ENCODE data around the gene RARG.
"Not testable (repeated sequence)": the region's sequence is repeated elsewhere in the genome, so short reads cannot be mapped to it uniquely, and the experiment has no call there.

RARG gene

DNA sequence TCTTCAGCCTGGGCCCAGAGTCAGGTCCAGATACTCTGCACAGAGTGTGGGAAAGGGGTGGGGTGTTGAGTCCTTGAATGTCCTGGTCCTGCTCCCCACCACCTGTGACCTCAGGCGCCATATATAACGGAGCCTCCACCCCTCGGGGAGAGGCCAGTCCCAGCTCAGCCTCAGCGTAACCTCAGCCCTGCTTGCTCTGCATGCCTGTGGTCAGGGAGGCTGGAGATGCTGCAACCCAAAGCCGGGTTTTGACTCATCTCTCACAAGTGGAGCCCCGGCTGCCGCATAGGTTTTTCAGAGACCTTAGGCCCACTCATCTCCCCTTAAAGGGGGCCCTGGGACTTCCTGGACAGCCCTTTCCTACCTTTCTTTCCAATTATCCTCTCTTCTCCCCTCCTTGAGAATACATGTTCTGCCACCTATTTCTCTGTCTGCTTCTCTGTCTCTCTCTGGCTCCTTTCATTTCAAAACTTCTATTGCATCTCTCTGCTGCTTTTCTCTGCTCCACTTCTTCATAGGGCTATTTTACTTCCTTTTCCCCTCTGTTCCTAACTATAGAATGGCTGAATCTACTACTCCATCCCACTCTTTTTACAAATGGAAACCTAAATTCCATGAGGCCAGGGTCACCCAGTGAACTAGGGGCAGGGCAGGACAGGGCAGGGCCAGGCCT, 26.1 kb downstream of the RARG start:
- no peak for FAIRE-seq

DNA sequence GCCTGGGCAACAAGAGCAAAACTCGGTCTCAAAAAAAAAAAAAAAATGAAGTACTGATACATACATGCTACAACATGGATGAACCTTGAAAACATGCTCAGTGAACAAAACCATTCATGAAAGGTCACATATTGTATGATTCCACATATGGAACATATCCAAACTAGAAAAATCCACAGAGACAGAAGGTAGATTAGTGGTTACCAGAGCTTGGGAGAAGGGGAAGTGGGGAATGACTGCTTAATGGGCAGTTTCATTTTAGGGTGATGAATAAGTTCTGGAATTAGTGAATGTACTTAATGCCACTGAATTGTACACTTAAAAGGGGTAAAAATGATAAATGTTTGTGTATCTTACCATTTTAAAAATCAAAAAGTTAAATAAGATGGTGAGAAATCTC, 27.7 kb downstream of the RARG start:
- FAIRE-seq: no peak

DNA sequence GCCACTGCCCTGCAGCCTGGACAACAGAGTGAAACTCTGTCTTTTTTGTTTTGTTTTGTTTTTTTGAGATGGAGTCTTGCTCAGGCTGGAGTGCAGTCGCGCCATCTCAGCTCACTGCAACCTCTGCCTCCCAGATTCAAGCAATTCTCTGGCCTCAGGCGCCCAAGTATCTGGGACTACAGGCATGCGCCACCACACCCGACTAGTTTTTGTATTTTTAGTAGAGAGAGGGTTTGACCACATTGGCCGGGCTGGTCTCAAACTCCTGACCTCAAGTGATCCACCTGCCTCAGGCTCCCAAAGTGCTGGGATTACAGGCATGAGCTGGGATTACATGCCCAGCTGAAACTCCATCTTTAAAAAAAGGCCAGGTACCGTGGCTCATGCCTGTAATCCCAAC, 29.7 kb downstream of the RARG start:
- not testable (repeated sequence) for FAIRE-seq

DNA sequence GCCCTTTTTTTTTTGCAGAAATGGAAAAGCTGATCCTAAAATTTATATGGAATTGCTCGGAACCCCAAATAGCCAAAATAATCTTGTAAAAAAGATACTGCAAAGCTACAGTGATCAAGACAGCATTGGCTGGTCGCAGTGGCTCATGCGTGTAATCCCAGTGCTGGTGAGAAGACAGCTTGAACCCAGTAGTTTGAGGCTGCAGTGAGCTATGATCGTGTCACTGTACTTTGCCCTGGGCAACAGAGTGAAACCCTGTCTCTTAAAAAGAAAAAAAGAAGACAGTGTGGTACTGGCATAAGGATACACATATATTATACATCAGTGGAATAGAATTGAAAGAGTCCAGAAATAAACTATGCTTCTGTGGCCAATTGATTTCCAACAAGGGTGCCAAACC, 30.4 kb downstream of the RARG start:
- no peak for FAIRE-seq

DNA sequence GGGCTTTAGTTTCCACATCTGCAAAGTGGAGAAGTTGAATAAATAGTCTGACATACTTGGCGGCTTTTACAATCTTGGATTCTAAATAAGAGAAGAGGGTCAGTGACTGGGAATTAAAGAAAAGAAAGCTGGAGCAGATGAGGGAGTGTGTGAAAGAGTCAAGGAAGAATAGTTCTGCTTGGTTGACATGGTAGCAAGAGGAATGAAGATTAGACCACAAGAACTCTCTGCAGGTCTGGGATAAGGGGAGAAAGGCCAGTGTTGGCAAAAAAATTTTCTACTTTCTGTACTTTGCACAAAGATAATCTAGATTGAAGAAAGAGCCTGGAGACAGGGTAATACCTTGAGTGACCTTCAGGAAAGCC, 30.9 kb downstream of the RARG start:
- FAIRE-seq: no peak

DNA sequence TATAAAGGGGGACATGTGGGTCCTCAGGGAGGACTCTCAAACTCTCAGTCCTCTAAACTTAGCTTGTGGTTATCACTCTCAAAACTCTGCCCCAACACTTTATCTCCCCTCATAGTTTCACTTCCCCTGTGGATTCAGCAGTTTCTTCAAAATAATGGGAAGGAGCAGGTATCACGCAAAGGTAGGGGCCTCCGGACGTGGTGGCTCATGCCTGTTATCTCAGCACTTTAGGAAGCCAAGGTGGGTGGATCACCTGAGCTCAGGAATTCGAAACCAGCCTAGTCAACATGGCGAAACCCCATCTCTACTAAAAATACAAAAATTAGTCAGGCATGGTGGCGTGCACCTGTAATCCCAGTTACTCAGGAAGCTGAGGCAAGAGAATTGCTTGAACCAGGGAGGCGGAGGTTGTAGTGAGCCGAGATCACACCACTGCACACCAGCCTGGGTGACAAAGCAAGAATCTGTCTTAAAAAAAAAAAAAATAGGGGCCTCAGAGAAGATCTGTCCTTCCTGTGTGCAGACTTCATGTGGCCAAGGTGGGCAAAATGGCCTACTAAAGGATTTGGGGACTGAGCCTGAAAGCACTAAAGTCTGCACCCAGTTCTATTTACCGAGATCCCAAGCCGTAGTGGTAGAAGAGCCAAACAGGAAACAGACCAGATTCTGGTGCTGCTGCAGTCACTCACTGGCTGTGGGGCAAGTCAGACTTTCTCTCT, 31.4 kb downstream of the RARG start:
- no peak for FAIRE-seq

DNA sequence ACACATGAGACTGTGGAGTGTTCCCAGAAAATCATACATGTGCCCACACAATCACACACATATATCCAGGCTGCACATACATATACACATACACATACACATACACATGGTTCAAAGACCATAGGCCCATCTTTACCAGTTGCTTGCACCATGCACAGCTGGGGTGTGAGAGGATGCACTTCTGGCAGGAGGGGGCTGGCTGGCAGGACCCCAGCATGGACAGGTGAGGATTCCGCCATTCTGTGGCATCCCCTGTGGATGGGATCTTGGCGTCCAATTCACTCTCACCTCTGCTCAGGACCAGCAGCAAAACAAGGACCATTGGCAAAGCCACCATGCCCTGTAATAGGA, 31.9 kb downstream of the RARG start:
- FAIRE-seq: no peak

DNA sequence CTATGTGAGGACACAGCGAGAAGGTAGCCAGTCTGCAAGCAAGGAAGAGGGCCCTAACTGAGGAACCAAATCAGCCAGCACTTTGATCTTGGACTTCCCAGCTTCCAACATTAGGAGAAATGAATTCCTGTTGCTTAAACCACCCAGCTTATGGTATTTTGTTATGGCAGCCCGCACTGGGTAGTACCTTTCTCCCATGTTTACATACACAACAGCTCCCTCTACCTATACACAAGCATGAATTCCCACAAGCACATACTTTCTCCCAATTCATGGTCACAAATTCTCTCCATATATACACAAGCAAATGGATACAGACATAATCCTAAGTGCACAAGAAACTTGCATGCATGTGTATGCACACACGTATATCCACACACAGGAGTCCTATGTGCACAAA, 32.3 kb downstream of the RARG start:
- FAIRE-seq: no peak

DNA sequence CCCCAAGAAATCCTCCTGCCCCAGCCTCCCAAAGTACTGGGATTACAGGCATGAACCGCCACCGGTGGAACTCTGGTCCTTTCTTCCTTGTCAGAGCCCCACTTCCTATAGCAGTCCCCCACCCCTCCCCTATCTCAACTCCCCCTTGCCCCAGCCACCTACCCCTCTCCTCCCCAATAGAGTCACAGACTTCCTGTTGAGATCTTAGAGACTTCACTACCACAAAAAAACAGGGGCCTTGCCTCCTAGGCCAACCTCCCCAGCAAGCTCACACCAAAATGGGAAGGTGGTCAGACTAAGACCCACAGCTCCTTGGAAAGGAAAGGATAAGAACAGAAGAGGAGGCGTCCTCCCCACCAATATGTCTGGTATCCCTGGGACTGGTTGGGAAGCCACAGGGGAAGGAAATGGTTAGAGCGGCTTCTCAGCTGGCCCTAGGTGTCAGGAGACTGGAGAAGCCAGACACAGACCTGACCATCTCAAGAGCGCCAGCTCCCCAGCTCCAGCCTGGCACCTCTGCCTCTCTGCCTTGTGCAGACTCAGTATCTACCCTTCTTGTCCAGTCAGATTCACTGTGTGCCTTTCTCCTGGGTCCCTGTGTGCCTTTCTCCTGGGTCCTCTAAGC, 33.4 kb downstream of the RARG start:
- no peak for FAIRE-seq

DNA sequence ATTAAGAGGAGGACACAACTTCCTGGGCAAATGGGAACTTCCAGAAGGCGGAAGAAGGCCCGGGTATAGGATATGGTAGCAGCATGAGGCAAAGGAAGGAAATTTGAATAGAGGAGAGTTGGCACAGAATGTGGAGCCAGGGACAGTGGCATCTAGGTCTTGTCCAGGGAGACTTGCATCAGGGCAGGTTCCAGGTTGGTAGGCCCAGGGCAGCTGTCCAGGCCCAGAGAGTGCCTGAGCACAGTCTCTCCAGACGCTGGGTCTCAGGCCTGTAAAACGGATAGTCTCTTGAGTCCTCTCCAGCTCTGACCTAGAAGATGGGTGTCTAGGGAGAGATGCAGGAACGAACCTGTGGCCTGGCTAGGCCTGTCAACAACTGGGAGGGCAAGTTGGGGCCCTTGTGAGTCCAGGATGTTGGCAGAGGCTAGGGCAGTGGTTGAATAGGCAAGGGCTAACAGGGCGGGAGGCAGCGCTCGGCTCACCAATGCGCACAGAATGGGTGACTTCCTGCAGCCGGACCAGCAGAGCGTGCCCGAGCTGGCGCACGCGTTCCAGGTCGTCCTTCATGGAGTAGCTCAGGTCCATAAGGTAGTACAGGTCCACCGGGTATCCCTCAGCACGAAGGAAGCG, 34.9 kb downstream of the RARG start:
- no peak for FAIRE-seq

DNA sequence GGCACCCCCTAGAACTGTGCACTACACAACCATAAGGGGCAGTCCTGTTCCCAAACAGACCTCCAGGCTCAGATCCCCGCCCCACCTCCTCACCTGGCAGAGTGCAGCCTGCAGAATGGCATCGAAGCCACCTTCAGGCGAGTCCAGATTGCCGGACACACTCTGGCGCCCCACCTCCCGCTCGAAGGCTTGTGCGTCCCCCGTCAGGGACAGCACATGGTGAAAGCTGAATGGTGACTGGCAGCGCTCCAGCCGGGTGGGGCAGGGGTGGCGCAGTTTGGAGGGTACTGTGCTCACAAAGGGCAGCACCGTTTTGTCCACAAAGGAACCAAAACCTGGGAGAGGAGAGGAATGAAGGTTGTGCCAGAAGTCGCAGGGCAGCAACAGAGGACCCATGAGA, 35.5 kb downstream of the RARG start:
- no peak for FAIRE-seq

DNA sequence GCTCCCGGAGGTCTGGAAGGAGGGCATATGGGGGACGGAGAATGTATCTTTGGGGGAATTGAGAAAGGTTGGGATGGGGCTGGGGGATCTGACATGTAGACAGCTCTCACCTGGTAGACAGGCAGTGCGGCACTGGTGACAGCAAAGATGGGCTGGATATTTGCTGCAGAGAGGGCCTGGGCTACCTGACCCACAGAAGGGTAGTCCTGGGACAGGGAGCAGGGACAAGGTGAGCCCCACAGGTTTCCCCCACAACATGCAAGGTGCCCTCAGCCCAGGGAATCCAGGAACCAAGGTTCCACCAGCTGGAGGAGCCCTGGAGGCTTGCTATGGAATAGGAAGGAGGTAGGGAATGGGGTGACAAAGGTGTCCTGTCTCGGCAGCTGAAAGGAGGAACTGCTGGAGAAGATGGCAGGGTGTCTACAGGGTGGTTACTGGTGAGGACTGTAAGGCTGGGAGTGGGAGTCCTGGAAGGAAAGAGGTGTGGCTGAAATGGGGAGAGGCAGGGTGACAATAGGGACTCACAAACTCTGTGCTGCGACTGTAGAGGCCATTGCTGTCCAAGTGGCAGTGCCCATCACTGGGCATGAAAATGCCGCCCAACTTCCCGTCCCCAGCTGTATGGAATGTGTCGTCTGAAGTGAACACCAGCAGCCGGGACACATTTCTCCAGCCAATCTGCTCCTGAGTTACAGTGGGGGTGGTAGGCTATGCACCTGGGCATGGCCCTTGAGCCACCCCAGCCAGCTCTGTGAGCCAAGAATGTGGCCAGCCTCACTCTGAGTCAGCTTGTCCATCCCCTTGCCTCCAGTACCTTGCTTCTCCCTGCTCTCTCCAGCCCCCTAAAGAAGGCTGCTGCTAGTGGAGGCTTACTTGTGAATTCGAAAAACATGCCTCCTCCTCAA, 36.2 kb downstream of the RARG start:
- no peak for FAIRE-seq

DNA sequence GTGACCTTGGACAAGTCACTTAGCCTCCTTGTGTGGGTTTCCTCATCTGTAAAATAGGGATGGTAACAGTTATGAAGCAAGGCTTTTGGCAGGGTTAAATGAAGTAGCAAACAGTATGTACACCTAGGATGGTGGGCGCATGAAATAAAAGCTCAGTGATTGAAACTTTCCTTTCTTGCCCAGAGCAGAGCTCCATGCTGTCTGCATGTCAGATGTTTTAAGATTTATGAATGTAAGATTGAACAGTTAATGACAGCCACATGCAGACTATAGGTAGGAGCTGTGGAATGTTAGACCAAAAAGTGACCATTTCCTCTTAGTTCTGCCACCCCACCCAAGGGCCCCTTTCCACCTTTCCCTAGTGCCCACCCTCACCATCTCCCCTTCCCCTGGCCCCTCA, 37.0 kb downstream of the RARG start:
- no peak for FAIRE-seq

DNA sequence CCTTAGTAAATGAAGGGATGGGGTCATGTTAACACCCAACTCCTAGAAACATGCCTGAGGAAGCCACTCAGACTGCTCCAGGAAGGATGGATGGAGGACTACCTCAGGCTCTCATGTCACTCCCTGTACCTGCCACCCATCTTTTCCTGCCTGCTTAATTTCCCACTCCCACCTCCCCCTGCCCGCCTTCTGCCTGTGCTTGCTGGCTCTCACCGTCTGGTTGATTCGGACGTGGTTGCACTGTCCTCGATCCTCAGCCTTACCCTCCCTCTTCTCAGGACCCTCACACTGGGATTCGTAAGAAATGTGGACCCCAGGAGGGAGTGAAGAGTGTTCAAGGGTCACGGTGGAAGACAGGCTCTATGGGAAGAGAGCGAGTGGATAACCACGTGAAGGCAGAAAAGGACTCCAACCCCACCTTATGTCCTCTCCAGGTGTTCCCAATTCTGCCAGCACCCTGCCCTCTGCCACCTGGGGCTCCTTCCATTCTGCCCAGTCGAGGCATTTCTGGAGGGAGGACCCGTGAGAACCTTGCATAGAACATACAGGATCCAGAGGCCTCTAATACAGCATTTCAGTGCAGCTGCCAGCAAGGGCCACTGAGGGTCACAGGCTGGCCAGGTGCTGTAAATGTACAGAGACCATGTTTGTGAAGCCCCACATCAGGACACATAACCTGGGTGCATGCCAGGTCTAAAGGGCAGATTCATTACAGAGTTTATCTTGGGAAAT, 37.9 kb downstream of the RARG start:
- FAIRE-seq: no peak

DNA sequence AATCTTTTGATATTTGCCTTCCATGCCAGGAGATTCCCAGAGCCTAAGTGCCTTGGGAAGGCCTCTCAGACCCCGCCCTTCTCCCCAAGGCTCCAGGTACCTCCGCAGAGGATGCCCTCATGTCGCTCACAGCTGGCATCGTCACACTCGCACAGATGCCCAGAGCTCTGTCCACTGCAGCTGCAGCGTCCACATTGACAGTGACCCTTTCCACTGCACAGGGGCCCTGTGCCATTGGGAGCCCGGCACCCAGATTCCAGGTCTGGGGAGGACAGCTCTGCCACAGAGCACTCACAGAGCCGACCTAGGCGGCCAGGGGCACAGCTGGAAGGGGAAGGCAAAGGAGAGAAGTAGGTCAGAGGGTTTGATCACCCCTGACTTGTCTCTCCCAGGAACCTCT, 39.0 kb downstream of the RARG start:
- no peak for FAIRE-seq

DNA sequence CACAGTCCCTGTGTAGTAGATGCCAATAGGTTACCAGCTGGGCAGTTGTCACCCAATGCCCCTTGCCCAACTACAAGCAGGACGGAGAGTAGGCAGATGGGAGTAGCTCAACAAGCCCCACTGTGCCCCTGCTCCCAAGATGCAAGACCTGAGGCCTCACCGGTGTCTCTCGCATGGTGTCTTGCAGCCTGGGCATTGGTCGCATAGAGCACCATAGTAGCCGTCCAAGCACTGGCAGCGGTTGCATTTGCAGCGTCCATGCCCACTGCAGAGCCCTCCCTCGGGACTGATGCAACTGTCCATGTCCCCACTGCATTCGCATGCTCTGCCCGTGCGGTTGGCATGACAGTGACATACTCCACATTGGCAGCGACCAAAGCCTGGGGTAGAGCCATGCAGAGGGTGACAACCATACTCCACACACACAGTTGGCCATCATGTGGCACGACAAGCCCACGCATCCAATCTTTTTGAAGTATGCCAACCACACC, 39.4 kb downstream of the RARG start:
- no peak for FAIRE-seq

DNA sequence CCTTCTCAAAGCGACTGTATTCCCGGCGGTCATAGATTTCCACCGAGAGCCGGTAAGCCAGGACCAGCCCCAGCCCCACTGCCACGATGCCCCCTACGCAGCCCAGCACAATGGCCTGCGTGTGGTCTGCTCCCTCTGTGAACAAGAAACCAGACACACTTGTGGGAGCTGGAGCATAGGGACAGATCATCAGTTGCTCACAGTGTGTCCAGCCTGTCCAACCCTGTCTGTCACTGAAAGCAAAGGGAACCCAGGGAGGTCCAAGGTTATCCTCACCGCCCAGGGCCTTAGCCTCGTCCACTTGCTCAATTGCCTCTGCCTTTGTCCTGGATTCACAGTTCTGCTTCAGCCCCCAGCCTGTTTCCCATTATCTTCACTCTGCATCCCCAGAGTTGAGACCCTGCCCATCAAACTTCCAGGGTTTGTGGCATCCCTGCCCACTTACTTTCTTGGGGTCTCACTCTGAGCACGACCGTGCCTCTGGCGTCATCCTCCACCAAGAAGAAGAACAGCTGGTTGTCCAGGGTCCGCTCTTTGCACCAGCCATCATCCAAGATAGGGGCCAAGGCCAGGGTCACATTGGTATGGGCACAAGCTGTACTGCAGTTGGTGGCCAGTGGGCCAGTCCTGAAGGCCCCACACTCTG, 40.0 kb downstream of the RARG start:
- no peak for FAIRE-seq

DNA sequence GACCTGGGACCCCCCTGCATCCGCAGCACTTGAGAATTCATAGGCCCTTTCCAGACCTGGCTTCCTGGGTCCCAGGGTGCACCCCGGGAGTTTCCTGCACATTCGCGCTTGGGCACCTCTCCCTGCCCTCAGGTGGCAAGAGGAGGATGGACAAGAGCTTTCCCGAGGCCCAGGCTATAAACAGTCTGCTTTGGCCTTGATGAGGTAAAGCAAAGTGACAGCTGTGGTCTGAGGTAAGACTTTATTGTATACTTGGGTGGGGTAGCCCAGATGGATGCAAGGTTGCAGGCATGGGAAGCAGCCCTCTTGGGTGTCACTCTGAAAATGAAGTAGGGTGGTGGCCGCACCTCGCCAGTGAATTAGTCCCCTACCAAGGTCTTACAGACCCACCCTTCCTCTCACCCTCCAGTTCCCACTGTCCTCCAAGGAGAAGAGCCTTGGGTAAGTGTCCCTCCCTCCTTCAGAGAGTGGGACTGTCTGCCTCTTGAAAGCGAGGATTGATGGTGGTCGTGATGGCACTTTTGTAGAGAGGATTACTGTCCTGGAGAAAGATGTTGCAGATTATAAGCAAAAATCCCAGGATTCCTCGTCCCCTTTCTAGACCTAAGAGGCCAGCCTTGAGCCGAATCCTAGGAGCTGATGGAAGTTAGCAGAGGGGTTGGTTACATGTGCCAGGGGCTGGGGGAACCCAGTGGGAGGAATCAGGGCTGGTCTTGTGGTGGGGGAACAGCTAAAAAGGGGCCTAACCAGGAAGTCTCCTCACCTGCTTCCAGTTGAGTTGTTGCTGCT, 40.7 kb downstream of the RARG start:
- FAIRE-seq: no peak

DNA sequence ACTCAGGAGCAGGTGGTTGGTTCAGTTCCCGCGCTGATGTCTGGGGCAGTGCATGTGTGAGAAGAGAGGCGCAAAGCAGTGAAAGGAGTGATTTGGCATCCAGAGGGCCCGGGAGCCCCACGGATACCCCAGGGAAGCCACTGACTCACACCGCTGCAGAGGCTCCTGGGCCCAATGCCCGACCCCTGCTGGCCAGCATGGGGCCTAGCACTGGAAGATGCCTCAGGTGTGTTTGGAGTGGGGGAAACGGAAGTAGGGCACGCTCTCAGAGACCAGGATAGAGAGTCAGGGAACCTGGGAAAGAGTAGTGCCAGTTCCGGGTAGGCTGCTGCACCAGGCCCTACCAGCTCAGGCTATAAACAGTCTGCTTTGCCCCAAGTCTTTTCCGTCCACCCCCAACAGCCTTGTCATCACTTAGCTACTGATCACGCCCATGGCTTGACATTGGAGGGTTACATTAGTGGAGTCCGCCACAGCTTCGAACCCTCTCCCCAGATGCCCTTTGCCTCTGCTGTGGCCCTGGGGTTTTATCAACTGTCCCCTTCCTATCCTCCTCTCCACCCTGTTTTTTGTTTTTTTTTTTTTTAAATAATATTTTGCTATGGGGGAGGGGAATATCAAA, 41.8 kb downstream of the RARG start:
- no peak for FAIRE-seq

Measured in TTC549 (cell line).